HepG2 (cell line): ENCODE measurements around the gene MBTPS2.

Experiments used
- EZH2 ChIP-seq: conservative IDR thresholded peaks from 2 replicates; pipeline ENCODE4 v1.6.1; 2012; ENCODE audit warnings: mild to moderate bottlenecking, low read depth, low read length, moderate library complexity
- FOXA1 ChIP-seq, 2 experiments: fragments of 450-650 bp in 1 of 2; sonication (generic) in 1 of 2; formaldehyde crosslinking in 1 of 2; IDR thresholded peaks; 2 replicates each; pipeline versions ENCODE4 v1.4.0 to v1.6.1; 2016 to 2020; ENCODE audit warnings: missing genetic modification reagents in 1 of 2
- GFI1 ChIP-seq: sonication (generic); formaldehyde crosslinking; IDR thresholded peaks from 2 replicates; pipeline ENCODE4 v1.5.0; 2020; ENCODE audit warnings: missing genetic modification reagents, mild to moderate bottlenecking, borderline replicate concordance
- KAT2B ChIP-seq: fragments of 150-350 bp; IDR thresholded peaks from 2 replicates; pipeline ENCODE4 v1.6.1; 2014; ENCODE audit warnings: low read depth, low read length, borderline replicate concordance
- MATR3 ChIP-seq: sonication (generic); formaldehyde crosslinking; IDR thresholded peaks from 2 replicates; pipeline ENCODE4 v1.4.0; 2020; ENCODE audit warnings: missing genetic modification reagents
- NFRKB ChIP-seq: fragments of 450-650 bp; IDR thresholded peaks from 2 replicates; pipeline ENCODE4 v1.6.1; 2017
- NR3C1 ChIP-seq: sonication (generic); formaldehyde crosslinking; IDR thresholded peaks from 2 replicates; pipeline ENCODE4 v1.4.0; 2020; ENCODE audit warnings: missing genetic modification reagents
- PCBP1 ChIP-seq: fragments of 200-400 bp; formaldehyde crosslinking; IDR thresholded peaks from 2 replicates; pipeline ENCODE4 v1.6.1; 2017; ENCODE audit warnings: mild to moderate bottlenecking, low read depth, low read length, borderline replicate concordance
- ZNF280D ChIP-seq: sonication (generic); formaldehyde crosslinking; IDR thresholded peaks from 2 replicates; pipeline ENCODE4 v1.5.1; 2020; ENCODE audit warnings: mild to moderate bottlenecking, missing genetic modification reagents
- ZNF770 ChIP-seq: sonication (generic); formaldehyde crosslinking; IDR thresholded peaks from 2 replicates; pipeline ENCODE4 v1.5.0; 2020; ENCODE audit warnings: mild to moderate bottlenecking, missing genetic modification reagents

DNA sequence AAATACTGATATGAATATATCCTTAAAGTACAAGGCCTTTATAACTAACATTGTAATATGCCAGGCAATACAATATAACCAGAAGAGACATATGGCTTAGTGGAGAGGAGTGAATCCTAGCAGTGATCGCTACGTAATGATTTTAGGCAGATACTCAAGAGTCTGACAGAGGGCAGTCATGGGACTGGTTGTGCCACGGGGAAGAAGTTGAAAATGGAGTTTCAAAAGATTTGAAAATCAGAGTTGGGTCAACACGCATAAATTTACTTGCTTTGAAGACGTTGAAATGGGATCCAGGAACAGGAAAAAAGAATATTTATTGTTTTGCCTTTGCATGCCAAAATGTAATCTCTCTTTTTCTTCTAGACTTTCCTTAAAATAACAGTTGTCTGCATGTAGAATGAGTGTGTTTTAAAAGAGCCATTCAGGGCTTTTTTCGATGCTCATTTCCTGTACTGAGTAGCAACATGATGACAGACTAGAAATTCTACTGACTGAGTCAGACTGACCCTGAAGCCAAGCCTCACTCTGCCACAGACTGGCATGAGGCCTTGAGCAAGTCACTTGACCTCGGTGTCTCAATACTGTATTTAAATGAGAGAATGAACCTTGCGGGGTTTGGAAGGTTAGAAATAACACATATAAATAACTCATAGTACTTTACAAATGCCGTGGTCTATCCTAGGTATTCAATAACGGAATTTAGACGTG, 93.0 kb downstream of the MBTPS2 start:
- TF ChIP-seq ZNF770 (CRISPR knock-in tag) = no peak
- TF ChIP-seq EZH2 = no peak
- TF ChIP-seq KAT2B = no peak
- no peak for TF ChIP-seq FOXA1 (IDR thresholded peaks at IDR 0.05)
- no peak for TF ChIP-seq FOXA1 (CRISPR knock-in tag; IDR thresholded peaks at IDR 0.05)
- no peak for TF ChIP-seq NFRKB
- no peak for TF ChIP-seq MATR3
- no peak for TF ChIP-seq GFI1 (CRISPR knock-in tag)
- TF ChIP-seq PCBP1 = no peak
- no peak for TF ChIP-seq ZNF280D (CRISPR knock-in tag)
- no peak for TF ChIP-seq NR3C1
